Measurements from ENCODE around the gene MED6. TPM values are rescaled to one million over a fixed set of nuclear protein-coding genes. Genes with fewer than 3 reads are reported as not detected.

The MED6 gene
- total RNA-seq, 1 experiment from 2014 or later, result 46.3 TPM

GRCh38 chr14:70642303-70643235, 42.1 kb upstream of the MED6 start:
- ATAC-seq (peak; percentile 5; the same call in 1 of the 2 replicates), DNase-seq (ENCODE audit: low spot score) (peak; percentile 29)
- TF ChIP-seq KAT7 (CRISPR knock-in tag; IDR thresholded peaks at IDR 0.05; ENCODE audit: borderline replicate concordance), result 0 out of 2 replicates have a peak, but pooled peaks have one; percentile 30
- TF ChIP-seq FOXK1 (CRISPR knock-in tag; IDR thresholded peaks at IDR 0.05), result peak; percentile 32; the same call in 1 of the 2 replicates
- no peak for TF ChIP-seq SOX15 (CRISPR knock-in tag; IDR thresholded peaks at IDR 0.05)
- peak; percentile 20; the same call in 1 of the 2 replicates for TF ChIP-seq ZNF219 (CRISPR knock-in tag; IDR thresholded peaks at IDR 0.05; ENCODE audit: borderline replicate concordance)
- TF ChIP-seq ETV6 (CRISPR knock-in tag; IDR thresholded peaks at IDR 0.05), result peak; percentile 53; the same call in 1 of the 2 replicates
- TF ChIP-seq NFATC4 (CRISPR knock-in tag; IDR thresholded peaks at IDR 0.05), result no peak
- H3K36me3 Mint-ChIP-seq, result peaks cover 3% of the 10 kb centered on the region; the same call in 1 of the 2 replicates
- H3K27ac Mint-ChIP-seq, result peak overlapping the region; percentile 42; the same call in 1 of the 2 replicates
- H3K27me3 Mint-ChIP-seq (ENCODE audit: low read depth), result no peaks in the 10 kb centered on the region
- H3K4me1 Mint-ChIP-seq, result peaks cover 56% of the 10 kb centered on the region
- H3K4me3 Mint-ChIP-seq, result peak overlapping the region; percentile 88
- ChIA-PET CTCF (interaction anchor here (1.2 to 3.8 kb wide), 3 partner anchors 66 to 167 kb away, joined by 4 to 18 read pairs (median 10); partner anchors contain the start of gene MAP3K9), POLR2A (interaction anchor here (1.4 kb wide), 1 partner anchor 66 kb away, joined by 5 read pairs; no protein-coding TSS in a partner anchor)
- no peaks in the 10 kb centered on the region for H3K9me3 Mint-ChIP-seq

- H3K27me3 Mint-ChIP-seq (ENCODE audit: low read depth), result no peaks in the 10 kb centered on the region
- H3K4me1 Mint-ChIP-seq, result peaks cover 51% of the 10 kb centered on the region
- peak within 1 kb of the TSS; percentile 80 for H3K27ac Mint-ChIP-seq
- peak; percentile 34 for ATAC-seq
- 0 out of 2 replicates have a peak, but pooled peaks cover 3% of the 10 kb centered on the region for H3K36me3 Mint-ChIP-seq
- no peak for TF ChIP-seq MXD4 (CRISPR knock-in tag; IDR thresholded peaks at IDR 0.05; ENCODE audit: borderline replicate concordance)
- no peak for TF ChIP-seq ESRRA (CRISPR knock-in tag; IDR thresholded peaks at IDR 0.05; ENCODE audit: borderline replicate concordance)
- TF ChIP-seq ZNF138 (CRISPR knock-in tag; conservative IDR thresholded peaks at IDR 0.05), result no peak
- TF ChIP-seq, protein P1, sequence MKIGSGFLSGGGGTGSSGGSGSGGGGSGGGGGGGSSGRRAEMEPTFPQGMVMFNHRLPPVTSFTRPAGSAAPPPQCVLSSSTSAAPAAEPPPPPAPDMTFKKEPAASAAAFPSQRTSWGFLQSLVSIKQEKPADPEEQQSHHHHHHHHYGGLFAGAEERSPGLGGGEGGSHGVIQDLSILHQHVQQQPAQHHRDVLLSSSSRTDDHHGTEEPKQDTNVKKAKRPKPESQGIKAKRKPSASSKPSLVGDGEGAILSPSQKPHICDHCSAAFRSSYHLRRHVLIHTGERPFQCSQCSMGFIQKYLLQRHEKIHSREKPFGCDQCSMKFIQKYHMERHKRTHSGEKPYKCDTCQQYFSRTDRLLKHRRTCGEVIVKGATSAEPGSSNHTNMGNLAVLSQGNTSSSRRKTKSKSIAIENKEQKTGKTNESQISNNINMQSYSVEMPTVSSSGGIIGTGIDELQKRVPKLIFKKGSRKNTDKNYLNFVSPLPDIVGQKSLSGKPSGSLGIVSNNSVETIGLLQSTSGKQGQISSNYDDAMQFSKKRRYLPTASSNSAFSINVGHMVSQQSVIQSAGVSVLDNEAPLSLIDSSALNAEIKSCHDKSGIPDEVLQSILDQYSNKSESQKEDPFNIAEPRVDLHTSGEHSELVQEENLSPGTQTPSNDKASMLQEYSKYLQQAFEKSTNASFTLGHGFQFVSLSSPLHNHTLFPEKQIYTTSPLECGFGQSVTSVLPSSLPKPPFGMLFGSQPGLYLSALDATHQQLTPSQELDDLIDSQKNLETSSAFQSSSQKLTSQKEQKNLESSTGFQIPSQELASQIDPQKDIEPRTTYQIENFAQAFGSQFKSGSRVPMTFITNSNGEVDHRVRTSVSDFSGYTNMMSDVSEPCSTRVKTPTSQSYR (CRISPR knock-in tag; IDR thresholded peaks at IDR 0.05), result 0 out of 2 replicates have a peak, but pooled peaks have one; percentile 6
- TF ChIP-seq ZNF317 (CRISPR knock-in tag; IDR thresholded peaks at IDR 0.05; ENCODE audit: borderline replicate concordance, low read depth), result no peak
- TF ChIP-seq JUN (CRISPR knock-in tag; IDR thresholded peaks at IDR 0.05), result no peak
- TF ChIP-seq, protein P2, sequence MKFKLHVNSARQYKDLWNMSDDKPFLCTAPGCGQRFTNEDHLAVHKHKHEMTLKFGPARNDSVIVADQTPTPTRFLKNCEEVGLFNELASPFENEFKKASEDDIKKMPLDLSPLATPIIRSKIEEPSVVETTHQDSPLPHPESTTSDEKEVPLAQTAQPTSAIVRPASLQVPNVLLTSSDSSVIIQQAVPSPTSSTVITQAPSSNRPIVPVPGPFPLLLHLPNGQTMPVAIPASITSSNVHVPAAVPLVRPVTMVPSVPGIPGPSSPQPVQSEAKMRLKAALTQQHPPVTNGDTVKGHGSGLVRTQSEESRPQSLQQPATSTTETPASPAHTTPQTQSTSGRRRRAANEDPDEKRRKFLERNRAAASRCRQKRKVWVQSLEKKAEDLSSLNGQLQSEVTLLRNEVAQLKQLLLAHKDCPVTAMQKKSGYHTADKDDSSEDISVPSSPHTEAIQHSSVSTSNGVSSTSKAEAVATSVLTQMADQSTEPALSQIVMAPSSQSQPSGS (CRISPR knock-in tag; IDR thresholded peaks at IDR 0.05; ENCODE audit: borderline replicate concordance, low read depth), result no peak
- TF ChIP-seq, protein P3, sequence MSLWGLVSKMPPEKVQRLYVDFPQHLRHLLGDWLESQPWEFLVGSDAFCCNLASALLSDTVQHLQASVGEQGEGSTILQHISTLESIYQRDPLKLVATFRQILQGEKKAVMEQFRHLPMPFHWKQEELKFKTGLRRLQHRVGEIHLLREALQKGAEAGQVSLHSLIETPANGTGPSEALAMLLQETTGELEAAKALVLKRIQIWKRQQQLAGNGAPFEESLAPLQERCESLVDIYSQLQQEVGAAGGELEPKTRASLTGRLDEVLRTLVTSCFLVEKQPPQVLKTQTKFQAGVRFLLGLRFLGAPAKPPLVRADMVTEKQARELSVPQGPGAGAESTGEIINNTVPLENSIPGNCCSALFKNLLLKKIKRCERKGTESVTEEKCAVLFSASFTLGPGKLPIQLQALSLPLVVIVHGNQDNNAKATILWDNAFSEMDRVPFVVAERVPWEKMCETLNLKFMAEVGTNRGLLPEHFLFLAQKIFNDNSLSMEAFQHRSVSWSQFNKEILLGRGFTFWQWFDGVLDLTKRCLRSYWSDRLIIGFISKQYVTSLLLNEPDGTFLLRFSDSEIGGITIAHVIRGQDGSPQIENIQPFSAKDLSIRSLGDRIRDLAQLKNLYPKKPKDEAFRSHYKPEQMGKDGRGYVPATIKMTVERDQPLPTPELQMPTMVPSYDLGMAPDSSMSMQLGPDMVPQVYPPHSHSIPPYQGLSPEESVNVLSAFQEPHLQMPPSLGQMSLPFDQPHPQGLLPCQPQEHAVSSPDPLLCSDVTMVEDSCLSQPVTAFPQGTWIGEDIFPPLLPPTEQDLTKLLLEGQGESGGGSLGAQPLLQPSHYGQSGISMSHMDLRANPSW (CRISPR knock-in tag; conservative IDR thresholded peaks at IDR 0.05; ENCODE audit: low read depth), result 0 out of 2 replicates have a peak, but pooled peaks have one; percentile 59
- 0 out of 2 replicates have a peak, but pooled peaks have one; percentile 51 for TF ChIP-seq ZNF263 (CRISPR knock-in tag; IDR thresholded peaks at IDR 0.05; ENCODE audit: low read depth)
- TF ChIP-seq, protein P4, sequence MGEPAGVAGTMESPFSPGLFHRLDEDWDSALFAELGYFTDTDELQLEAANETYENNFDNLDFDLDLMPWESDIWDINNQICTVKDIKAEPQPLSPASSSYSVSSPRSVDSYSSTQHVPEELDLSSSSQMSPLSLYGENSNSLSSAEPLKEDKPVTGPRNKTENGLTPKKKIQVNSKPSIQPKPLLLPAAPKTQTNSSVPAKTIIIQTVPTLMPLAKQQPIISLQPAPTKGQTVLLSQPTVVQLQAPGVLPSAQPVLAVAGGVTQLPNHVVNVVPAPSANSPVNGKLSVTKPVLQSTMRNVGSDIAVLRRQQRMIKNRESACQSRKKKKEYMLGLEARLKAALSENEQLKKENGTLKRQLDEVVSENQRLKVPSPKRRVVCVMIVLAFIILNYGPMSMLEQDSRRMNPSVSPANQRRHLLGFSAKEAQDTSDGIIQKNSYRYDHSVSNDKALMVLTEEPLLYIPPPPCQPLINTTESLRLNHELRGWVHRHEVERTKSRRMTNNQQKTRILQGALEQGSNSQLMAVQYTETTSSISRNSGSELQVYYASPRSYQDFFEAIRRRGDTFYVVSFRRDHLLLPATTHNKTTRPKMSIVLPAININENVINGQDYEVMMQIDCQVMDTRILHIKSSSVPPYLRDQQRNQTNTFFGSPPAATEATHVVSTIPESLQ (CRISPR knock-in tag; IDR thresholded peaks at IDR 0.05), result no peak
- TF ChIP-seq ZNF416 (CRISPR knock-in tag; IDR thresholded peaks at IDR 0.05), result no peak
- no peak for TF ChIP-seq ZNF423 (CRISPR knock-in tag; IDR thresholded peaks at IDR 0.05)
- TF ChIP-seq FOXK1 (CRISPR knock-in tag; IDR thresholded peaks at IDR 0.05), result no peak
- peak within 1 kb of the TSS; percentile 92 for H3K4me3 Mint-ChIP-seq
- ChIA-PET CTCF (interaction anchor here (1.0 to 3.8 kb wide), 4 partner anchors 16 to 168 kb away, joined by 3 to 18 read pairs (median 7); partner anchors contain the start of gene MAP3K9), POLR2A (interaction anchor here (0.6 to 1.4 kb wide), 3 partner anchors 12 to 67 kb away, joined by 3 to 5 read pairs (median 3); no protein-coding TSS in a partner anchor)
- DNase-seq (ENCODE audit: low spot score), result peak; percentile 51
- H3K9me3 Mint-ChIP-seq, result no peaks in the 10 kb centered on the region
Measured at GRCh38 chr14:70641548-70642302, 41.3 kb upstream of the MED6 start, which contains the start of gene TTC9. TSS of gene TTC9 (plus strand) at chr14:70641916. CDS start at chr14:70642130, 214 bp downstream.

Measured in WTC11 (cell line).